Natural killer cell (primary cell): ENCODE results near the gene CHRNG. TPM values are rescaled to one million over a fixed set of nuclear protein-coding genes. Genes with fewer than 3 reads are reported as not detected.

ENCODE experiments used
- ATAC-seq, 3 donors: fragments of 150-1000 bp in 2 of 3; fragments of 200-7000 bp in 1 of 3; cut with Tn5 transposase; 1 replicate in 1 of 3; 2 replicates in 2 of 3; pipeline ENCODE4 v1.10.0; 2021; ENCODE audit warnings: mild to moderate bottlenecking in 2 of 3, moderate library complexity in 2 of 3
- DNase-seq, 2 donors: peaks; one replicate each; pipeline versions ENCODE4 v3.0.0 to v3.0.0-alpha.2; 2013 to 2021; ENCODE audit warnings: mixed read lengths in 1 of 2
- H3K27ac ChIP-seq: one replicate; pipeline ENCODE4 v1.5.1; 2013; ENCODE audit warnings: mild to moderate bottlenecking, low read length
- H3K27me3 ChIP-seq: one replicate; pipeline ENCODE4 v1.6.1; 2013; ENCODE audit warnings: low read length; ENCODE audit not compliant: control insufficient read depth, insufficient read depth
- H3K36me3 ChIP-seq: one replicate; pipeline ENCODE4 v1.6.1; 2013; ENCODE audit warnings: low read length; ENCODE audit not compliant: control insufficient read depth, insufficient read depth
- H3K4me1 ChIP-seq: one replicate; pipeline ENCODE4 v1.6.1; 2013; ENCODE audit warnings: low read length; ENCODE audit not compliant: control insufficient read depth, insufficient read depth
- H3K4me3 ChIP-seq: one replicate; pipeline ENCODE4 v1.5.1; 2013; ENCODE audit warnings: low read length
- H3K9me3 ChIP-seq: one replicate; pipeline ENCODE4 v1.6.1; 2013; ENCODE audit warnings: low read length; ENCODE audit not compliant: control insufficient read depth, insufficient read depth
- H3K27ac Mint-ChIP-seq, 2 donors: one replicate each; pipeline ENCODE4 v1.8.0; 2022; ENCODE audit warnings: mild to moderate bottlenecking in 2 of 2, mixed read lengths in 2 of 2, moderate library complexity in 1 of 2
- H3K27me3 Mint-ChIP-seq, 2 donors: one replicate each; pipeline ENCODE4 v1.8.0; 2022; ENCODE audit warnings: low read depth in 2 of 2, mixed read lengths in 2 of 2
- H3K36me3 Mint-ChIP-seq: one replicate; pipeline ENCODE4 v1.8.0; 2022; ENCODE audit warnings: mixed read lengths
- H3K4me1 Mint-ChIP-seq, 2 donors: one replicate each; pipeline ENCODE4 v1.8.0; 2022; ENCODE audit warnings: mixed read lengths in 2 of 2
- H3K4me3 Mint-ChIP-seq: one replicate; pipeline ENCODE4 v1.8.0; 2022; ENCODE audit warnings: mild to moderate bottlenecking, moderate library complexity, mixed read lengths
- H3K9me3 Mint-ChIP-seq, 2 donors: one replicate each; pipeline ENCODE4 v1.8.0; 2022; ENCODE audit warnings: mixed read lengths in 2 of 2
- CTCF ChIP-seq: fragments of 200-600 bp; IDR thresholded peaks from one replicate; pipeline ENCODE4 v1.8.0; 2022; ENCODE audit warnings: antibody characterized with exemption
- WGBS: methylation state at CpG from one replicate; pipeline ENCODE4 v1.1.7; 2013; ENCODE audit warnings: missing lambda C conversion rate; ENCODE audit not compliant: insufficient coverage; 5-methylcytosine and 5-hydroxymethylcytosine counted together
- intact Hi-C: fragments of 100-400 bp; cut with micrococcal nuclease; formaldehyde crosslinking; loops from one replicate; pipeline ENCODE4 v1.14.2; 2022
- total RNA-seq, 4 donors: library from RNA; stranded (reverse); fragments of 120-200 nt in 1 of 4; gene quantifications; one replicate each; pipeline versions ENCODE4 v1.2.3 to v1.2.4, GENCODE V29; 2013 to 2022

Gene CHRNG
- total RNA-seq, 3 donors from 2014 or later (not counting 1 experiment from before 2014, with no cell fraction given), result not detected

GRCh38 chr2:232571026-232571474 lies 31.6 kb downstream of the CHRNG start:
- H3K9me3 Mint-ChIP-seq, result no peaks in the 10 kb centered on the region
- Histone ChIP-seq H3K27me3 (no peaks in the 10 kb centered on the region), H3K27ac (no peak overlapping the region), H3K4me3 (no peak overlapping the region), H3K4me1 (no peaks in the 10 kb centered on the region), H3K36me3 (peaks cover 74% of the 10 kb centered on the region), H3K9me3 (no peaks in the 10 kb centered on the region)
- intact Hi-C loops, result no loop called here
- no peak overlapping the region for H3K4me3 Mint-ChIP-seq
- no peak for TF ChIP-seq CTCF
- no peak overlapping the region for H3K27ac Mint-ChIP-seq
- peaks cover 18% of the 10 kb centered on the region for H3K36me3 Mint-ChIP-seq
- WGBS, result 92% methylated on average over 7 of the region's 7 CpGs
- no peak for ATAC-seq
- peaks cover 5 to 7% of the 10 kb centered on the region in 2 donors for H3K4me1 Mint-ChIP-seq
- H3K27me3 Mint-ChIP-seq, result no peaks in the 10 kb centered on the region
- DNase-seq, result no peak

- ATAC-seq (no peak), DNase-seq (no peak)
- no peaks in the 10 kb centered on the region for H3K27me3 ChIP-seq
- H3K9me3 Mint-ChIP-seq, result no peaks in the 10 kb centered on the region
- H3K36me3 Mint-ChIP-seq, result no peaks in the 10 kb centered on the region
- no peak overlapping the region for H3K4me3 Mint-ChIP-seq
- no peak overlapping the region for H3K27ac Mint-ChIP-seq
- TF ChIP-seq CTCF, result no peak
- H3K4me1 ChIP-seq, result no peaks in the 10 kb centered on the region
- no peak overlapping the region for H3K27ac ChIP-seq
- H3K4me1 Mint-ChIP-seq, result peaks cover 5 to 7% of the 10 kb centered on the region in 2 donors
- peaks cover 64% of the 10 kb centered on the region for H3K36me3 ChIP-seq
- intact Hi-C loops, result no loop called here
- no peaks in the 10 kb centered on the region for H3K9me3 ChIP-seq
- no peaks in the 10 kb centered on the region for H3K27me3 Mint-ChIP-seq
- H3K4me3 ChIP-seq, result no peak overlapping the region
These were observed 33.5 kb downstream of the CHRNG start for GRCh38 chr2:232573042-232573441.

GRCh38 chr2:232573771-232574435 lies 34.4 kb downstream of the CHRNG start:
- H3K4me1 Mint-ChIP-seq, result peaks cover under 1 to 5% of the 10 kb centered on the region in 2 donors
- TF ChIP-seq CTCF, result no peak
- Histone ChIP-seq H3K4me3 (no peak overlapping the region), H3K27ac (no peak overlapping the region), H3K4me1 (no peaks in the 10 kb centered on the region), H3K36me3 (peaks cover 58% of the 10 kb centered on the region), H3K27me3 (no peaks in the 10 kb centered on the region), H3K9me3 (no peaks in the 10 kb centered on the region)
- H3K4me3 Mint-ChIP-seq, result no peak overlapping the region
- 97% methylated on average over 8 of the region's 8 CpGs for WGBS
- H3K27me3 Mint-ChIP-seq, result no peaks in the 10 kb centered on the region
- H3K9me3 Mint-ChIP-seq, result no peaks in the 10 kb centered on the region
- H3K27ac Mint-ChIP-seq, result no peak overlapping the region
- DNase-seq (no peak), ATAC-seq (no peak)
- intact Hi-C loops, result no loop called here
- no peaks in the 10 kb centered on the region for H3K36me3 Mint-ChIP-seq
